T1000 (cell line): ENCODE results near the gene TRIO.
A peak's percentile ranks its signal among the peaks of the same experiment; 100 is the strongest.

Experiments
- DNase-seq: peaks from one replicate; lab custom pipeline; 2025; ENCODE audit warnings: mixed read lengths; lab: John Stamatoyannopoulos, UW

TRIO gene

DNA sequence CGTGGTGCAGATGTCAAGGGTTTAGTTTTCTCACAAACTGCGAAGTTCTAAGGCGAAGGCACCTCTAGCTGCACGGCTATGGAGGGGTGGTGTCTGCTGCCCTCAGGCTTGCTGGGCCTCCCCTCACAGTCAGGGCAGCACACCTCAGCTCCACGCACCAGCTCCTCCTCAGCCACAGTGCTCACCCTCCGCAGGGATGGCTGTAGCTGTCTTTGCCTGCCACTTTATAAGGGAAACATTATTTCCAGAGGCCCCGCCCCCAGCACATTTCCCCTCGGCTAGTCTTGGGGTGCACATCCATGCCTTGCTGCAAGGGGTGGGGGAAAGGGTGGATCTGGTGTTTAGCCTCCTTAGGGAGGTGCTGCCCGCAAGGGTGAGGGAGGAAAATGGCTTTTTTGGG is 154.6 kb downstream of the TRIO start:
- no peak for DNase-seq

- DNase-seq = no peak
These were observed 155.1 kb downstream of the TRIO start for GRCh38 chr5:14298126-14298847.

DNA sequence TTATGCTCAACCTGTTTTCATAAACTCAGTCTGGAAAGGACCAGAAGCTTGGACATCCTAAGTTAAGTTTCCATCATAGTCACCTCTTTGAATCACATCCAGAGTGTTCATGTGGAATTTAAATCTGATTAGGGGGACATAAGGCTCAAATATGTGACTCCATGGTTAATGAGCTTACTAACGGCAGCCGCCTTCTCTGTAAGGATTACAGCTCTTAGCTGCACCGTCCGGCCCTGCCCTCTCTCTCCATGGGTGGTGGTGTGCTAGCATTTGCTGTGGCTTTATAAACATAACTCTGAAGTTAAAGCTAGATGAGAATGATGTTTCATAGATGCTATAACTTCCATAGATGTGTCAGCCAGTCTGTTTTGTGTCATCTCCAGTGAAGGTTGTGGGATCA is 156.5 kb downstream of the TRIO start:
- no peak for DNase-seq

GRCh38 chr5:14301186-14301585 is 158.0 kb downstream of the TRIO start:
- no peak for DNase-seq

DNA sequence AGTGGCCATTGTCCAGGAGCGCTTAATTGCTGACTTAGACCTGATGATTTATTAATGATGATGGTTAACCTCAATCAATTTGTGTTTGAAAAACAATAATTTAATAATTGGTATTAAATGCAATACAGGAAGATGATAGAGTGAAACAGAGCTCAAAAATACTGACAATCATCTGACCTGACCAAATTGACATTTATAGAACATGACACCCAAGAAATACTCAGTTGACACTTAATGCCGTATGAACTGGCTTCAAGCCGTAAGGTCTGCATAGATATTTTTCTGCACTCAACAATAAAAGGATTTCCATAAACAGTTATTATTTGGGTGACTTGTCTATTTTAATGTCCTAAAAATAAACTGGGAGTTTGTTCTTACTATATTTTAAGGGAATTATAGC is 159.2 kb downstream of the TRIO start:
- no peak for DNase-seq

DNA sequence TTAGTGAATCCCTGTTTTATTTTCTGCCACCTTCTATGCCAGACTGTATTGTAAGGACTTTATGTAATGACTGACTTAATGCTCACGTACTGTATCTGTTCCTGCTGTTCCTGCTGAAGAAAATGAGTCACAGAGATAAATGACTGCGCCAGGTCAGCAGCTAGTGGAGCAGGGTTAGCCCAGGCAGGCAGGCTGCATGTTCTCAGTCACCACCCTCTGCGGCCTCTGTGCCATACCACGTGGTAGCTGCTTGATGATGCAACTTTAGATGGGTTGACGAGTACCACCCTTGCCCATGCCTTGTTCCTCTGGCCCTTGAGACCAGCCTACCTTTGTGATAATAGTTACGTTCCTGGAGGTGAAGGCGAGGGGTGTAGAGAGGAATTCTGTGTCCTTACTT is 161.9 kb downstream of the TRIO start:
- peak; percentile 36 for DNase-seq

- DNase-seq = no peak
These were observed 163.2 kb downstream of the TRIO start for GRCh38 chr5:14306329-14306815.

- DNase-seq = no peak
These were observed 165.4 kb downstream of the TRIO start for GRCh38 chr5:14308384-14309154.

GRCh38 chr5:14309199-14309598 is 166.1 kb downstream of the TRIO start:
- DNase-seq = no peak

DNA sequence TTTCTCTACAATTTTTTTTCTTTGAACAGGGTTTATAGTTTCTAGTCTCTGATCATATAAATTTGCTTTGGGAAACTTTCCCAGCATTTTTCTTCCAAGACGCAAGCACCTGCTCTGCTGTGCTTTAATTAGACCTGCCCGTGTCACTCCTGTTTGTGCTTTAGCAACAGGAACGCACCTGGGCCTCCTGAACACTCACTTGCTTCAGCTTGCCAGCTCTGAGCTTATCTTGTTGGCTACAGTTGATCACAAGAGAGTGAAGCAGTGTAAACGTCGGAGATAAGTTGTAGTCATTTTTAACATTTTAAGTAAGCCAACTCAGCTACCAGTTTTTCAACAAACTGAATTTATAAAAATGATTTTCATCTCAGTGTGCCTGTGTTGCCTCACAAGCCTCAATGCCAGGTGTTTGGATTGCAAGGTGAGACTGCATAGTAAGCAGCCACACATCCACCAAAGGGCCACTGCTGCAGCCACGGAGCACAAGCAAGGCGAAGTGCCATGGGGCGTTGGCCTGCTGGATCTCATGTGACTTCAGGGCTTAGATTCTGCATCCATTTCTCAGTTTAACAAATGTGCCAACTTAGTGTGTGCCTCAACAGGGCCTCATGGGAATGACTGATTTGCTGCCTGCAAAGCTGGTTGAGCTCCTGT is 166.9 kb downstream of the TRIO start:
- DNase-seq = no peak

DNA sequence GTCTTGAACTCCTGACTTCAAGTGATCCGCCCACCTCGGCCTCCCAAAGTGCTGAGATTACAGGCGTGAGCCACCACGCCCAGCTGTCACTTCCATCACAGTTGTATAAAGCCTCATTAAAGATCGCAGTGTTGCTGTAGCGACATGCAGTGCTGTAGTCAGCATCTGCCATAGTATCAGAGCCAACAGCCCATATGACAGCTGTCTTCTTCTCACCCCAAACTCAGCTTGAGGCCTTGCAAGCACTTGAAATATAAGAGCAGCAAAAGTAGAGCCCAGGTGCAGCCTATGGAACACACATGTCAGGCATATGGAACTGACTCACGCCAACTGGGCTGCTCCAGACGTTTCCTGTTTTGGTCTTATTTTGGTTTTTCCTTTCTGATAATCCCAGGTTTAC is 167.8 kb downstream of the TRIO start:
- no peak for DNase-seq

GRCh38 chr5:14313986-14314690 is 171.0 kb downstream of the TRIO start:
- DNase-seq = no peak

DNA sequence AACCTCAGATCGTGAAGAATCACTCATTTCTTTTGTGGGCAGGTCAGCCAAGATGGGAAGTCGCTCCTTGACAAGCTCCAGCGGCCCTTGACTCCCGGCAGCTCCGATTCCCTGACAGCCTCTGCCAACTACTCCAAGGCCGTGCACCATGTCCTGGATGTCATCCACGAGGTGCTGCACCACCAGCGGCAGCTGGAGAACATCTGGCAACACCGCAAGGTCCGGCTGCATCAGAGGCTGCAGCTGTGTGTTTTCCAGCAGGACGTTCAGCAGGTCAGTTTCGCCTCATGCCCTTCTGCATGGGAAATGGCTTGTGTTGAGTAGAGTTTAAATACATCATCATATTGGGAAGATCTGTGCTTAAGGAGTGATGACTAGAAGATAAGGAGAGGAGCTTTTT is 173.3 kb downstream of the TRIO start:
- DNase-seq = no peak

DNA sequence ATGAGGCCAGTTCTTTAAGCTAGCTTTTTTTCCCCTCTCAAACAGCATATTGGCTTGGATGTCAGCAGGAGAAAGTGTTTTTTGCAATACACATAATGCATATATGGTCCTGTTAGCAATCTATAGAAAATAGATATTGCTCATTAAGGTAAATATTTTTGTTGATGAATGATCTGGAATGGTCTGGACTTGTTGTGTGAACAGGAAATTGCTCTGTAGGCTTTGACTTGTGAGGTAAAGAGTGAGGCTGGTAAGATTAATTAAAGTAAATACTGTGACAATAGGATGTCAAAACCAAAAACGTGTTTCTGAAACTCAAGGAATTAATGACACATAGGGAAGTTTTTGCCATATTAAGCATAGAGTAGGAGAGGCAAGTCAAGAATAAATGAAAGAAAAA is 176.0 kb downstream of the TRIO start:
- no peak for DNase-seq

DNA sequence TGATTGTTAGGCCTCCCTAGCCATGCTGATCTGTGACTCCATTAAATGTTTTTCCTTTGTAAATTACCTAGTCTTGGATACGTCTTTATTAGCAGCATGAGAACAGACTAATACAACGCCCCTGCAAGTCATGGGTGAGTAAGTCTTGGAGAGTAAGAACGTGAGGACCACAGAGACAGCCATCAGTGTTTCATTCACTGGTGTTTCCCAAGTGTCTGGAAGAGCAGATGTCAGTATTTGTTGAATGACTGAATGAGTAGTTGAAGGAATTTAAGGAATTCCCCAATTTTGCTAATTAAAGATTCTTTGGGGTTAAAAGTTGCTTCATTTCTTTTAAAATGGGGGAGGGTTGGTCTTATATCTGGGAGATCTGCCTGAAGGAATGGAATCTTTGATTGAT is 178.8 kb downstream of the TRIO start:
- DNase-seq = no peak

DNA sequence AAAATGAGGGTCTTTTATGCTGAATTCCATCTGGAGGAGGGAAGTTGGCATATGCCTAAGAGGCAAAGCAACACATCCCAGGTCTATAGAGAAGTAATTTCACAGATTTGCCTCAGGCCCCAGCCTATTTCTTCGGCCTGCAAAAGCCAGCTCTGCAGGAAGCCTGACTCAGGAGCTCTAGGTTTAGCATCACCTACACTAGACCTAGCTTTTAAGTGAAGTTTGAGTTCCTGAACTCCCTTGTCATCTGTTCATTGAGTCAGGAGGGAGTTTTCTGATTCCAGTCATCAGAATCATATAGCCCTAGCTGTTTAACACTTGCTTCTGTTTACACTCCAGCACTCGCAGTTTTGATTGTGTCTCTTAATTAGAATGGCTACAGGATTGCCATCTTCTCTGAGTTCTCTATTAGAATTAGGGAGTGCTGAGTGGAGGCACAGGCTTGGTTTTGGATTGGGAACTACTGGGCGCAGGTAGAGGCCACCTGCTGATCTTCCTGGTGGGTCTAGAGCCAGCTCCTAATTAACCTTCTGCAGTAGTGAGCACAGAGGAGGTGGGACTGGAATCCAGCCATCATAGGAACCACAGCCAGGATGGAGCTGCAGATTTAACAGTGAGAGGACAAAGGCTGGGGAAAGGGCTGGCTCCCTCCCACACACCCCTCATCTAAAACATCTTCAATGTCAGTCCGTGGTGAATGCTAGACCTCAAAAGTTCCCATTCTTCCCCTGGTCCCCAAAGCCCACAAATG is 179.5 kb downstream of the TRIO start:
- DNase-seq = no peak

- DNase-seq = no peak
These were observed 180.3 kb downstream of the TRIO start for GRCh38 chr5:14323466-14323865.

DNA sequence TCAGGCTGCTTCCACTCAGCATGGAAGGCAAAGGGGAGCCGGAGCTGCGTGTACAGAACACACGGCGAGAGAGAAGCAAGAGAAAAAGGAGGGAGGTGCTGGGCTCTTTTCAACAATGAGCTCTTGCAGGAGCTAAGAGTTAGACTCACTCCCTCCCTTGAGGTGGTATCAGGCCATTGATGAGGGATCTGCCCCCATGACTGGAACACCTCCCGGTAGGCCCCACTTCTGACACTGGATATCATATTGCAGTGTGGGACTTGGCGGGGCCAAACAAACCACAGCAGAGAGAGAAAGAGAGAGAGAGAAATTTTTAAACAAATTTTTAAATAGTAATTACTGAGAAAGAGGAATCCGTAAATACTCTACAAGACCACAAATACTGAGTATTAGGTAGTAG is 182.2 kb downstream of the TRIO start:
- no peak for DNase-seq

DNA sequence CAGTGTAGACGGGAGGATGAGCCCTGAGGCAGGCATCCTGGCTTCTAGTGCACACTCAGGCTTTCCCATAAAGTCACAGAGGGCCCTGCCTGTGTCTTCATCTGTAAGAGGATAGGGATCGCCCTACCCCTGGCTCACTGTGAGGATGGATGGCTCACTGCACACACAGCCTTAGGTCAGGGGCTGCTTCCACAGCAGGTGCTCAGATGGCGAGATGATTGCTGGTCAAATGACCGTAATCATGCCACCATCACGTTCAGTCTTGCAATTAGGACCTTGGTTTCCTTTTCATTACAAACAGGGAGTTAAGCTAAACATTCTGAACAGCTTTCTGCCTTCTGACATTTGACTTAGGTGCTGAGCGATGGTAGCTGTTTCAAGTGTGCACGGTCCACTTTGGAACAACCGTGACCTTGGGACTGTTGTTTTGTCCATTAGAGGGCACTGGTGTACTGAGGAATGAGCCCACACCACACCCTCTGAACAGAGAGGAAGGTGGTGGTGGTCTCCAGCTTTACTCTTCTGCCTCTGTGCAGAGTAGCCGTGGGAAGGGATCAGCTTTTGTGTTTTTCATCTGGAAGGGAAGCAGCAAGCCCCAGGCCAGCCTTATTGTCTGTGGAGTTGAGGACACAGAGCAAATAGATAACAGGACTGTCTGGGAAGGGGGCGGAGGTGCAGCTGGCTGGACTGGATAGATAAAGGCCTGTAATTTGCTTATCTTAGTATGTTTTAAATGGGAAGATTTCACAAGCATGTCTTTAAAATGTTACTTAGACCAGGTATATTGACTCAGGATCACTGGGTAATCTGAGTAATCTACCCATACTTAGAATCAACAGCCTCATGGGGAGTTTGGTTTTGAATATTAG is 183.1 kb downstream of the TRIO start:
- no peak for DNase-seq

GRCh38 chr5:14327624-14328023 is 184.5 kb downstream of the TRIO start:
- no peak for DNase-seq

GRCh38 chr5:14328144-14328543 is 185.0 kb downstream of the TRIO start:
- no peak for DNase-seq
